Activated CD4-positive, CD25-positive, alpha-beta regulatory T cell treated with anti-CD3 and anti-CD28 coated beads, Interleukin-2, amount 50 U/mL, for 24 hours (primary cell): Measurements from ENCODE around the gene KRTAP10-7.
"Not testable (repeated sequence)": the region's sequence is repeated elsewhere in the genome, so short reads cannot be mapped to it uniquely, and the experiment has no call there.

ENCODE experiments used
- ATAC-seq, 2 donors: fragments of 150-1000 bp; cut with Tn5 transposase; one replicate each; pipeline ENCODE4 v1.10.0; 2021; ENCODE audit warnings: mild to moderate bottlenecking in 1 of 2, moderate library complexity in 1 of 2

KRTAP10-7 gene

GRCh38 chr21:44636209-44637017, 36.0 kb downstream of the KRTAP10-7 start:
- ATAC-seq = no peak

- ATAC-seq = no peak
Measured at GRCh38 chr21:44637018-44637850, 36.8 kb downstream of the KRTAP10-7 start, which contains the start of gene KRTAP10-10. KRTAP10-10 (plus strand) TSS chr21:44637356; CDS start chr21:44637418, 62 bp downstream.

GRCh38 chr21:44637851-44638348, 37.5 kb downstream of the KRTAP10-7 start:
- not testable (repeated sequence) for ATAC-seq

- not testable (repeated sequence) for ATAC-seq
Measured at GRCh38 chr21:44638506-44639330, 38.3 kb downstream of the KRTAP10-7 start.

- ATAC-seq = no peak
Measured at GRCh38 chr21:44639331-44639655, 38.9 kb downstream of the KRTAP10-7 start.

- ATAC-seq = no peak
Measured at GRCh38 chr21:44640761-44641160, 40.4 kb downstream of the KRTAP10-7 start.

- ATAC-seq = no peak
Measured at GRCh38 chr21:44643741-44644310, 43.4 kb downstream of the KRTAP10-7 start.

GRCh38 chr21:44644878-44645277, 44.5 kb downstream of the KRTAP10-7 start:
- no peak for ATAC-seq

GRCh38 chr21:44646366-44647221, 46.2 kb downstream of the KRTAP10-7 start, which contains the start of gene KRTAP10-11:
KRTAP10-11 (plus strand) TSS chr21:44646414; CDS start chr21:44646459, 45 bp downstream.
- ATAC-seq = not testable (repeated sequence)

GRCh38 chr21:44647222-44647552, 46.8 kb downstream of the KRTAP10-7 start:
- ATAC-seq = no peak

GRCh38 chr21:44648557-44649311, 48.3 kb downstream of the KRTAP10-7 start:
- ATAC-seq = no peak

GRCh38 chr21:44649521-44650100, 49.2 kb downstream of the KRTAP10-7 start:
- no peak for ATAC-seq

- ATAC-seq = no peak
Measured at GRCh38 chr21:44650265-44650972, 50.0 kb downstream of the KRTAP10-7 start.

GRCh38 chr21:44650973-44651675, 50.7 kb downstream of the KRTAP10-7 start:
- no peak for ATAC-seq
